22Rv1 (cell line): ENCODE measurements around the gene CLEC12A.

ENCODE experiments used
- CTCF ChIP-seq: fragments of 450-650 bp; IDR thresholded peaks from 2 replicates; pipeline ENCODE4 v1.5.1; 2017; ENCODE audit warnings: mild to moderate bottlenecking
- ZFX ChIP-seq: fragments of 450-650 bp; IDR thresholded peaks from 2 replicates; pipeline ENCODE4 v1.6.1; 2017; ENCODE audit warnings: antibody characterized with exemption, borderline replicate concordance

- TF ChIP-seq CTCF (no peak), ZFX (no peak)
These were observed 48.8 kb upstream of the CLEC12A start for GRCh38 chr12:9922429-9922828.
